NCI-H128 (cell line): ENCODE measurements around the gene STAM2.
A peak's percentile ranks its signal among the peaks of the same experiment; 100 is the strongest.
"Not testable (repeated sequence)": the region's sequence is repeated elsewhere in the genome, so short reads cannot be mapped to it uniquely, and the experiment has no call there.

ENCODE experiments used
- DNase-seq: peaks from one replicate; lab custom pipeline; 2025; ENCODE audit not compliant: unreplicated experiment; lab: John Stamatoyannopoulos, UW

Gene STAM2

DNA sequence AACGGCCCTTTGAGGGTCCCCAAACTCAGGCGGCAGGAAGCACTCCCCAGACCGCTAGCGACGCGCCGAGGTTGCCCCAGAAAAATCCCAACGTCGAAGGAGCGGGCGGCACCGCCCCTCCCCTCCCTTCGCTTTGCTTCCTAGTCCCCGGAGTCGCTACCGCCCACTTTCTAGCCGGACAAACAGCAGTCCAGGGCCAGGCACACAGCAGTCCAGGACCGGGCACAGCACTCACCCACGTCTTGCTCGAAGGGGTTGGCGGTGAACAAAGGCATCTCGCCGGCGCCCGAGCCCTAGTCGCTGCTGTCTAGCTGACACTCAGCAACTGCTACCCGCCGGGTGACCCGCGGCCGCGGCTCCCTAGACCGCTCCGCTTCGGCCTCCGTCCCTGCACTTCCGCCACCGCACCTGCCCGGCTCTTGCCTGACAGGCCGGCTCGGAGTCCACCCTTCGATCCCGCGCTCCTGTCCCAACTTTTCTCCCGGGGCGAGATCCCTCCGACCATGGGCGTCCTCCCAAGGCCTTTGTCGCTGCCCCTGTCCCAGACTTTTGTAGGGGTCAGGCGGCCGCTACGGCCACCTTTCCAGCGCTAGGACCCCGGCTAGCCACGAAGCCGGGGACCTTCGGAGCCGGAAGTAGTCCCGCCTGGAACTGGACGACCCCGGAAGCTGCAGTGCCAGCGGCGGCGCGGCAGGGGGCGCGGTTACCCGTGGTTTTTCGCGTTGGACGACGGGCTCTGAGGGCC, at the start of gene STAM2:
Gene STAM2 (minus strand): TSS at position 396 of the 745 bp plus-strand sequence. CDS start 121 bp downstream, at position 275.
- DNase-seq, result peak; percentile 69

DNA sequence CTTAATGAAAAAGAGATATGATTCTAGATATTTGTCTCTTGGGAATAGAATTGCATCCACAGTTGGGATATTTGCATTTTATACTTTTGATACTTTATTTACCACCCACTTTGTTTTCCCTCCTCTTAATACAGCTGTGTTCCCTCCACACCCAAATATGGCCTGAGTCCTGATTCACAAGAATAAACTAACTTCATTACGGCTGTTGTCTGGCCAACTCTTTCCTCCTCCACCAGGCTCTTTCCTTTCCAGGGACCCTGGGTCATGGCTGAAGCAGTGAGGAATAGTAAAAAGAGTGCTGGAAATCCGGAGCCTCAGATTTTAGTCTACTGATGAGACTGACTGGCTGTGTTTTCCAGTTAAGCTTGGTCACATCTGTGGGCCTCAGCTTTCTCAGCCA, 48.4 kb upstream of the STAM2 start:
- no peak for DNase-seq

DNA sequence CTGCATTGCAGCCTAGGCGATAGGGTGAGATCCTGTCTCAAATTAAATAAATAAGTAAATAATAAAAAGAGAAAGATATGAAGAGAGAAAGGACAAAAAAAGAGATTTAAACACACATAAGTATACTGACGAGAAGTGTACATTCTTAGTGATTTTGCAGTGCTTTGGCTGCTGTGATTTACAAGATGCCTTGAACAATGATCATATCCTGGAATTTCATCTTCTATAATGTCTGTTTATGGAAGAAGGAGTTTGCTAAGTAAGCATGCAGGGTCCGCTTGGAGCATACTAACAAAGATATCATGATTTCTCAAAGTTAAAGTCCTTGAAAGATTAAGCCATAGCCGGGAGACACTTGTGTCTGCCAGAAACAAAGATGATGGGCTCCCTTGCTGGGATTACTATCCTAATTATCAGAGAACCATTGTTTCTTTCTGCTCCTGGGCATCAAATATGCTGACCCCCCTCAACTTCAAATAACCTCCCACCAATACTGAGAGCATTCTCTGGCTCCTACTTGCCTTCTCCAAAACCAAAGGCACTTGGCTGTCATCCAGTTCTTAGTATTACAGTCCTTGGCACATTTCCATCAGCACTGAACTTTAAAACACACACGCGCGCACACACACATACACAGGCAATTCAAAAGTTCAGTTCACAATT, 47.5 kb upstream of the STAM2 start:
- peak; percentile 73 for DNase-seq

DNA sequence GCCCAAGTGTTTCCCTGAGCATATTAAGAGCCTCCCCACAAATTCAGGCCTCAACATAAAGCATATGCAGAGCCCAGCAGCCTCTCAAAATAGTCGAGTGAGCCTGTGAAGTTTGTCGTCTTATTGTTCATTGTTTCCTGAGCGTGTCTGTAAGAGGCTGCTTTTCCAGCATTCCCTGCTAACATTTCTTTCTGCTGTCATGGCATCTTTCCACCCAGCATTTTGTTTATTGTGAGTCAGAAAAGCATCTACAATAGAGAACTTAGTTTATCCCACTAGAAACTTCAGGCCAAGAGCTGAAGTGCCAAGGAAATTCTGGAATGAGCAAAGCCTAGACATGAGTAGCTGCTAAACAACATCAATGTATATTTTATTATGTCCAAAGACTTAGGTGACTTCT, 46.3 kb upstream of the STAM2 start:
- no peak for DNase-seq

DNA sequence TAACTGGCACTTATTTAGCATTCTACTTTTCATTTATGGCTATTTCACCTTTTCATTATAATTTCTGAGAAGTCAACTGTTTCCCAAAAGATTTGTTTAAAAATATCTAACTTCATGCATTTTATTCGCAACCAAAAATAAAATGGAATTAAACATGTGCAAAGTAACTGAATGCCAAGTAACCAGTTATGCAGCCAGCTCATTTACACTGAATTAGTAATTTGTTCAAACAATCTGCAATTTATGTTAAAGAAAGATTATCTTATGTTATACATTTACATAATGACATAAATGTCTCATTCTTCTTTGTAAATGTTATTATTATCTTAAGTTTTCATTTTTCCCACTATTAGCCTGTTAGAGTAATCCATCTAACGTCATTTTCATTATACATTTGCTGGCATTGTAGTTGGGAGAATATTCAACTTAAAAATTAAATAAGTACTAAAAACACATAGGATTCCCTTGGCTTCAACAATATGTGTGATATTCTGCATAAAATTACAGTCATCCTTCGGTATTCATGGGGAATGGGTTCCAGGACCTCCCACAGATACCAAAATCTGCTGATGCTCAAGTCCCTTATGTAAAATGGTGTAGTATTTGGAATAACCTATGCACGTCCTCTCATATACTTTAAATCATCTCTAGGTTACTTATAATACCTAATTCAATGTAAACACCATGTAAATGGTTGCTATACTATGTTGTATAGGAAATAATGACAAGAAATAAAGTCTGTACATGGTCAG, 43.7 kb upstream of the STAM2 start:
- DNase-seq, result no peak

DNA sequence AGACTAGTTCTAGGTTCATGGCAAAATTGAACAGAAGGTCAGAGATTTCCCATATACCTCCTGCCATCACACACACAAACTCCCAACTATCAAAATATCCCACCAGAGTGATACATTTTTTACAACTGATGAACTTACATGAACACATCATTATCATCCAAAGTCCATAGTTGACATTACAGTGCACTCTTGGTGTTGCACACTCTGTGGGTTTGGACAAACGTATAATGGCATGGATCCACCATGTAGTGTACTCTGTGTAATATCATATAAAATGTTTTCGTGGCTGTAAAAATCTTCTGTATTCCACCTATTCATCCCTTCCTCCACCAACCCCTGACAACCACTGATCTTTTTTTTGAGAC, 25.9 kb upstream of the STAM2 start:
- DNase-seq, result no peak

DNA sequence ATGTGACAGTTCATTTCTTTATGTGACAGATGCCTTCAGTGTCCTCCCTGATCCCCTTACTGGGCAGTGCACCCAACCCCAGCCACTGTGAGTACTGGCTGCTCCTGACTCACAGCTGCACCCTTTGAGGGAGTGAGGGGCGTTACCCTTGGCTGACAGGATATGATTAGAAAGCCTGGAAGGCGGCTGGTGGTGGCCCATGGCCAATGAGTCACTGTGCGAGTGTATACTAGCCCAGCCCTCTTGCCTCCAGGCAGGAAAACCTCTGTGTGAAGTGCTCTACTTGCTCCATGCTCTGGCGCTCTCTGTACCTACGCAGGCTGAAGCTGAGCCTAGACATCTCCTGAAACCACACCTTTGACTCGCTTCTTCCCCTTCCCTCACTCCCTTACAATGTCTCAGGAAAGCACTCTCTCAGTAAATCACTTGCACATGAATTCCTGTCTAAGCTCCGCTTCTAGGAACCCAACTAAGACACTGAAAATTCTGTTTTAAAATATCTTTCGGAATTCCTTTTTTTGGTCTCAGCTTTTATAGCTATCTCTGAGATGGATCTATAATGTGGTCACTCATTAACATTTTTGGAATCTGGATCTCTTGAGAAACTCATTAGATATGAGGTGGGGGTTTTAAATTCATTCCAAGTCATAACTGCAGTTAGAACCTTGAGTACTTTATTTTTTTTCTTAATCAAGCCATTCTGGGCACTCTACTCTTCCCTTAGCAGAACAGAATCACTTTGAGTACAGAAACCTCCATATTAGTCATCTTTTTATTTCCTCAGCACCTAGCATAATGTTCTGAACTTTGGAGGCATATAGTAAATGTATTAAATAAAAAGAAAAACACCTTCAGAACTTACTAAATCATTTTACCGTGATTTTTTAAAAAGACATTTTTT, 25.3 kb upstream of the STAM2 start:
- DNase-seq, result no peak

DNA sequence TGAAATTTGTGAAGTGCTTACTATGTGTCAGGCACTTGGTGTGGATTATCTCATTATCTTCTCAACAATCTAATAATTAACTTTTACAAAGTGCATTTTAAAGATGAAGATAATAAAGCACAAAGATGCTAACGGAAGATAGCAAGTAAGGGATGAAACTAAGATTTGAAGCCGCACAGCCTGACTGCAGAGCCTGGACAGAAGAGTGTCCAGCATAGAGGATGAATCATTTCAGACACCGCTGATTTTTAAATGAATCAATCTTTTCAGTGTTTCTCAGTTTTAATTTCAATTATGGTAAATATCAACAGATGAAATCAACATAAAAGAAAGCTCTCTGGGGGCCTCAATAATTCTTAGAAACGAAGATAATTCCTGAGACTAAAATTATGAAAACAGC, 24.5 kb upstream of the STAM2 start:
- no peak for DNase-seq

DNA sequence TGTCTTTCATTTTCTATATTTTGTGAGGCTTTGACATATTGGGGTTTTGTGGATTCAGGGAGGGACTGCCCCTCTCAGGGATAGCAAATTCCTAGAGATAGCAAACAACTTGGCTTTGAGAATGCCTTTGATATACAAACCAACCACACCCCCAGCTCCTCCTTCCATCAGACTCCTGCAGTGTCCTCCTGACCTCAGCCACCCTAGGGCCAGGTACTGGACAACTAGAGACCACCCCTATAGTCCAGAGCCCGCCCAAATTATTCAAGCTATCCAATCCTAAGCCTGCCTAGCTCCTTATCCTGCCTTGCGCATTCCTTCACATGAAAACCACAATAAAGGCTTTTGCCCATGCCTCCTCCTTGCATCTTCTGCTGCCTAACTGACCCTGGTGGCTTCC, 22.9 kb upstream of the STAM2 start:
- no peak for DNase-seq

DNA sequence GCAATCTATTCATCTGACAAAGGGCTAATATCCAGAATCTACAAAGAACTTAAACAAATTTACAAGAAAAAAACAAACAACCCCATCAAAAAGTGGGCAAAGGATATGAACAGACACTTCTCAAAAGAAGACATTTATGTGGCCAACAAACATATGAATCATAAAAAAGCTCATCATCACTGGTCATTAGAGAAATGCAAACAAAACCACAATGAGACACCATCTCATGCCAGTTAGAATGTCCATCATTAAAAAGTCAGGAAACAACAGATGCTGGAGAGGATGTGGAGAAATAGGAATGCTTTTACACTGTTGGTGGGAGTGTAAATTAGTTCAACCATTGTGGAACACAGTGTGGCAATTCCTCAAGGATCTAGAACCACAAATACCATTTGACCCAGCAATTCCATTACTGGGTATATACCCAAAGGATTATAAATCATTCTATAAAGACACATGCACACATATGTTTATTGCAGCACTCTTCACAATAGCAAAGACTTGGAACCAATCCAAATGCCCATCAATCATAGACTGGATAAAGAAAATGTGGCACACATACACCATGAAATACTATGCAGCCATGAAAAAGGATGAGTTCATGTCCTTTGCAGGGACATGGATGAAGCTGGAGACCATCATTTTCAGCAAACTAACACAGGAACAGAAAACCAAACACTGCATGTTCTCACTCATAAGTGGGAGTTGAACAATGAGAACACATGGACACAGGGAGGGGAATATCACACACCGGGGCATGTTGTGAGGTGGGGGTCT, 22.1 kb upstream of the STAM2 start:
- not testable (repeated sequence) for DNase-seq

DNA sequence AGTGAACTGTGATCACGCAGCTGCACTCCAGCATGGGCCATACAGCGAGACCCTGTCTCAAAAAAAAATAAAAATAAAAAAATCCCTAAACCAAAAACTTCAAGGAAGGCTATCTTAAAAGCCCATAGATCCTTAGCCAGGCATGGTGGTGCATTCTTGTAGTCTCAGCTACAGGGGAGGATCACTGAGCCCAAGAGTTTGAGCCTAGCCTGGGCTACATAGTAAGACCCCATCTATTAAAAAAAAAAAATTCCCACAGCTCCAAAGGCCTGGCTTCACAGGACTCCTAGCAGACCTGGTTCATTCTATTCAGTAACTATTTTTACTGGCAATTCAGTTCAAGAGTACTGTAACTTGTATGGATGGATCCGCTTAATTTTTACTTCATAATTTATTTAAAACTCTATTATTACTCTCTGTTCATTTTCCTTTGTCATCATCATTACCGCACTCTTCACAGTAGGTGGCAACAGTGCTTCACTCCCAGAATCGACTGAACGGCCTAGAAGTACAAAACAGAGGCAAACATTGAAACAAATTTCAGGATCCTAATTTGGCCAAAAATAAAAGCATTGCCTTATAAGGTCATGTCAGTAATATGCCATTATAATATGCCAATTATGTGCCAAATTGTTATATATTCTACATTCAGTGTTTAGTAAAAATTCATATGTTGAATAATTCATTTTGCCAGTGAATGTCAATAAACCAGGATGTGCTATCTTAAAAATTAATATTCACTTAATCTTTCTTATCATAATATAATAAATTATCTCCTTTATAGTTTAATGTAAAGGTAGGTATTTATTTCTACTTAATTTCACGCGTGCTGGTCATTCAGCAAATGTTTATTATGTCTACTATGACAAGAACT, 14.3 kb upstream of the STAM2 start:
- peak; percentile 17 for DNase-seq

DNA sequence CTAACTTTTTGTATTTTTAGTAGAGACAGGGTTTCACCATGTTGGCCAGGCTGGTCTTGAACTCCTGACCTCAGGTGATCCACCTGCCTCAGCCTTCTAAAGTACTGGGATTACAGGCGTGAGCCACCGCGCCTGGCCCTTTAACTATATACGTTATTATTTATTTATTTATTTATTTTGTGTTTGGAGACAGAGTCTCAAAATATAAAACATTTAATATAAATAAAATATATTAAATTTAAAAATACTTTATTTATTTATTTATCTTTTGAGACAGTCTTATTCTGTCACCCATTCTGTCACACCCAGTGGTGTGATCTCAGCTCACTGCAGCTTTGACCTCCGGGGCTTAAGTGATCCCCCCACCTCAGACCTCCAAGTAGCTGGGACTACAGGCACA, 11.2 kb upstream of the STAM2 start:
- not testable (repeated sequence) for DNase-seq

DNA sequence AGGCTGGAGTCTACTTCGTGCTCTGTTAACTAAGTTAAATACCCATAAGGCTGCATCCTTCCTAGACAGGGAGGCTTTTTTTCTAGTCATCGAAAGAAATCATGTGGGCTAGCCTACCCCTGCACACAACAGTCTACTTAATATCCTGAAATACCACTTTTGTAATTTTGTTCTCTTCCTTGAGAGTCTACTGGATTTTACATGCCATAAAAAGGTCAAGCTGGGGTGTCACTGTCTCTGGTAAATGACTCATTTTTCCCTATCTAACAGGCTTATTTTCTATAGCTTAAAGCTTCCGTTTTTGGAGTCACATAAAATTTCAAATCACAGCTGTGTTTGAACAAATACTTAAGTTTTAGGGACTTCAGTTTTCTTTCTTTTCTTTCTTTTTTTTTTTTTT, 10.7 kb upstream of the STAM2 start:
- DNase-seq, result no peak

DNA sequence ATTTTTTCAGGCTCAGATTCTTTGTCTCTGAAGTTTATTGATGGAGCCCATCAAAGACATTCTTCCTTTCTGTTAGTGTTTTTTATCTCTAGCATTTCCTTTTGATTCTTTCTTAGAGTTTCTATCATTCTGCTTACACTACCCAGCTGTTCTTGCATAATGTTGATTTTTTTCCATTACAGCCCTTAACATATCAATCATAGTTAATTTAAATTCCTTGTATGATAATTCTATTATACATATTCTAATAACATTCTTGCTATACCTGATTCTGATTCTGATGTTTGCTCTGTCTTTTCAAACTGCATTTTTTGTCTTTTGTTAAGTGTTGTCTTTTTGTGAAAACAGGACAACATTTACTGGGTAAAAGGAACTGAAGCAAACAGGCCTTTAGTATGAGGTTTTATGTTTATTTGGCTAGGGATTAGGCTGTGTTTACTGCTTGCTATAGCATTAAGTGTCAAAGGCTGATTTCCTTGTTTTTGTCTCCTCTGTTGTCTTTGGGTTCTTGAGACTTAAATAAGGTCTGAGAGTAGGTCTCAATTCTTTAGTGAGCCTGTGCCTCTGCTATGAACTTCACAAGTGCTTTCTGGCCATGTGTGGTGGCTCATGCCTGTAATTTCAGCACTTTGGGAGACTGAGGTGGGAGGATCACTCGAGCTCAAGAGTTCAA, 8.0 kb upstream of the STAM2 start:
- DNase-seq, result no peak

DNA sequence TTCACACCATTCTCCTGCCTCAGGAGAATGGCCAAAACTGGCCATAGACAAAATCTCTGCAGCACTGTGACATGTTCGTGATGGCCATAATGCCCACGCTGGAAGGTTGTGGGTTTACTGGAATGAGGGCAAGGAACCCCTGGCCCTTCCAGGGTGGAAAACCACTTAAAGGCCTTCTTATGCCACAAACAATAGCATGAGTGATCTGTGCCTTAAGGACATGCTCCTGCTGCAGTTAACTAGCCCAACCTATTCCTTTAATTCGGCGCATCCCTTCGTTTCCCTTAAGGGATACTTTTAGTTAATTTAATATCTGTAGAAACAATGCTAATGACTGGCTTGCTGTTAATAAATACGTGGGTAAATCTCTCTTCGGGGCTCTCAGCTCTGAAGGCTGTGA, 2.1 kb upstream of the STAM2 start:
- not testable (repeated sequence) for DNase-seq

DNA sequence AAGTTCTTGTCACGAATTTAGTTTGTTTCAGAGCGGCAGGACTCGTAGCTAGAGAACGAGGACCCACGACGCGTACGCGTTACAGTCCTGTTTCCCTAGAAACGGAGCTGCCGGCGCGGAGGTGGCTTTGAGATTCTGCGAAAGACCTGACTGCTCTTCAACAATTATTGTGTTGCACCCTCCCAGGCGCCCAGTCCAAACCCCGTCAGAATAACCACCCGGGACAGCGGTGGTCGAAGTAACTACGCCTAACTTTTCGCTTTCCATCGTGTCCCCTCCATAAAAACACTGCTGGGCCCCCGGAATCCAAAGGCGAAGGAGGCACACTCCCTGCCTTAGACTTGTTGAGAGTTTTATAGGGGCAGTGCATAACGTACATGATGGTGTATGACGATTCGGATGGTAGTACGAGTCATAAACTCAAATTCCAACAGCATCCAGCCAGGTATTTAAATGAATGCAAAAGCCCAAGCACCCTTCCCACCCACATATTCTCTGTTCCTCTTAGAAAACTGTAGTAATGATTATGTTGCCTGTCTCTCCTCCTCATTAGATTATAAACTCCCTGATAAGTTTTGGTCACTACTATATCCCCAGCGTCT, 651 bp upstream of the STAM2 start:
- DNase-seq, result no peak

DNA sequence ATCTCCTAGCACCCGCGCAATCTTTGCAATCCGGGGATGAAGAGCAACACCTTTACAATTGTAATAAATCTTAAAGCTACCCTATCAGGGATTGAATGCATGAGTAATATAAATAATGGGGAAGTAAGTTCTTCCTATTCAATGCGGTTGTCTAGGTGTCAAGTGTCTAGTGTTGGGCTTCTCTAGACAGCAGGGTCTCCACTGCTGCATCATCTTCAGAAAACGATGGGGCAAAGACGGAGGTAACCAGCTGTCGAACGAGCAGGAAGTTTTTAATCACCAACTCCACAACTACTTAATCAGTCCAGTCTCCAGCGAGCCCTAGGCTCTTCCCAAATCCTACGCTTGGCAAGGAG, 573 bp downstream of the STAM2 start:
- no peak for DNase-seq

DNA sequence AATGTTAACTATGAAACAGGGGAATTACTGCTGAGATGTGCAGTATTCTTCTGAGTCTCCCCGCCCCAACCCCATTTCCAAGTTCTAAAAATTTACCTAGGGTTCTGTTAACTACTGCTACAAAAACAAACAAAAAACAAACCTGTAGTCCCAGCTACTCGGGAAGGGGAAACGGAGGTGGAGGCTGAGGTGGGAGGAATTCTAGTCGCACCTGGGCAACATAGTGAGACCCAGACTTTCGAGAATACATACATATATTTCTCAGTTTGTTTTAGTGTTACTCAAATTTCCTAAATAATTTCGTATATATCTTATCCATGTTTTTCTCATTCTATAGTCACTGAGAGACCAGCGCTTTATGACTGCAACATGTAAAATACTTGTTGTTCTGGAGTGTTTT, 989 bp downstream of the STAM2 start:
- DNase-seq, result no peak

DNA sequence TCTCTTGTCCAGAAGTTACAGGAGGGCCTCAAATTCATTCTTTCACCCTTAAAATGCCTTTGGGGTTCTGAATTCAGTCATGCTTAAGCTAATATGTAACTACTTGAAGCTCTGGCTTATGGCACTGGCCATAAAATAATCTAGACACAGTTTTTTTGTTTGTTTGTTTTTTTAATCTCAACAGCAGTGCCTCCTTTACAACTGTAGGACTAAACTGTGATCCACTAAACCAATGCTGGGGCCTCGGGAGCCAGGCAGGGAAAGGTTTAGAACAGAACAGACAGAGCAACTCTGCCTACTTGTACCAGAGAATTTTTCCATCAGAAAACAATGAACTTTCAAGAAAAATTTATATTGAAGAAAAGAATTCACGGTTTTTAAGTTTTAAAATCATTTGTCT, 1.7 kb downstream of the STAM2 start:
- no peak for DNase-seq
